ENCODE measurements around the gene PHTF2.
"Not testable (repeated sequence)": the region's sequence is repeated elsewhere in the genome, so short reads cannot be mapped to it uniquely, and the experiment has no call there.

PHTF2 gene

DNA sequence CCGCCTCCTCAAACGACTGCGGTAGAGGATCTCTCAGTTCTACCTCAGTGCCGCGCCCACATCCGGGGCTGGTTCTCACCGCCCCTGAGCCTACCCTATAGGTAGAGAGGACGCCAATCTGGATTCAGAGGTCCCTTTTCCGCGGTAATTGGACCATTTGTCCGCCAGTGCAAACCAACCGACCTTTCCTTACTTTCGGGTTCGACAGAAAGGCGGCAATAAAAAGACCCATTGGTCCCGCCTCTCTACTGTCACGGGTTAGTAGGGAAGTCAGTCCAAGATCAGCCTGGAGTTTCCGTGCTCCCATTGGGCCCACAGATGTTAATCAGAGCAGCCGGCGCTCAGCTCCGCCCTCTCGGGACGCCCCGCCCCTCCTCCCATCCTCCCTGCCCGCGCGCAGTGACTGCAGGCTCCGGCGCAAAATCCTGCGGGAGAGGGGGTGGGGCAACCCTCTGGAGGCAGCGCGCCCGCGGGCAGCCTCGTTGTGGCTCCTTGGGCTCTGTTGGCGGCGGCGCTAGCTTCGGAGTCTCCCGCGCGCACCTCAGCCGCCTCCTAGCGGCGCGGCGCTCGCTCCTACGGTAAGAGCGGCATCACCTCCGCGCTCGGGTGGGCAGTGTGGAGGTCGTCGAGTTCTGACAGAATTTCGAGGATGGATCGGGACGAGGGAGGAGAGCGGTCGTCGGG lies at the start of gene PHTF2, which contains the start of gene TMEM60:
Gene PHTF2 (plus strand): TSS at position 380 of the 684 bp plus-strand sequence.
Gene TMEM60 (minus strand): TSS at position 41 of the 684 bp plus-strand sequence. CDS start 4,061 bp downstream, outside the sequence.
- peak; percentile 100 for DNase-seq

DNA sequence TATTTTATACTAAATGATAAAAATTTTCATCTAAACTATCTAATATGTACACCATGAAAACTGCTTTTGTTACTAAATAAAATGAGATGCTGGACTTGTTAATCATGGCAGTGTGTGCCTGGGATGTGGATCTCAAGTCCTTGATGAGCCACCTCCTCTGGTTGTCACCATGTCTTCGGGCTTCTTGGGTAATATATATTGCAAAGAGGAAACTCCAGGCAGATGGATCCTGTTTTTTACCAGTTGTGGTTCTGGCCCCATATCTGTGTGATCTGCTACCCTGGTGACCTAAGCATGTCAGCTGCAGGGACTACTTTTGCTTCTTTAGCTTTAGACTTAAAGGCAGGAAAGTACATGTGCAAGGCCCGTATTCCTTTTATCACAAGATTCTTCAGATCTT lies 46.6 kb upstream of the PHTF2 start:
- DNase-seq = no peak

GRCh38 chr7:77753173-77753572 lies 45.4 kb upstream of the PHTF2 start:
- DNase-seq = no peak

- DNase-seq = no peak
Measured at GRCh38 chr7:77757589-77757988, 41.0 kb upstream of the PHTF2 start.

DNA sequence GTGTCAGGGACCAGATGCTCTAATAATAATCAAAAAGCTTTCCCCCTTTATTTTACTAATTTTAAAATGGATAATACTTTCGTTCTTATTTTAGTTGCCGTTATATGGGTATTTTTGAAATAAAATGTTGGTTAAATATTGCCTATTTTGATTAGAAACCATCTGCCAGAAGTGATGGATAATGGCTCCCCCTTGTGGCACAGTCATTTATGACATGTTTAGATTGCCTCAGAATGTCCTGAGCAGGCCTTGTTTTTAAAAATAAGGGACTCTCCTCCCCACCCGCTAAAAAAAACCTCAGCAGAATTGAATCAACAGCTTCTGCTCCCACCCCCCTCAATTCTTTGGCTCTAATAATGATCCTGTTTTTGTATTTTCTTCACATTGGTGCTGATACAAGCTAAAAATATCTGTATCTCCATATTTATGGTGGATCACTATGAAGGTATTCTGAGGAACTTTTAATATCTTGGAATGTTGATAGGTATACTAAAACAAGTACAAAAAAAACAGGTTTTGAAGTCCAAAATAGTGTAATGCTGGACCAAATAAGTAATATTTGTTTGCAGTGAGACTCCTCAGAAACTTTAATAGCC lies 39.2 kb upstream of the PHTF2 start:
- peak; percentile 66 for DNase-seq

DNA sequence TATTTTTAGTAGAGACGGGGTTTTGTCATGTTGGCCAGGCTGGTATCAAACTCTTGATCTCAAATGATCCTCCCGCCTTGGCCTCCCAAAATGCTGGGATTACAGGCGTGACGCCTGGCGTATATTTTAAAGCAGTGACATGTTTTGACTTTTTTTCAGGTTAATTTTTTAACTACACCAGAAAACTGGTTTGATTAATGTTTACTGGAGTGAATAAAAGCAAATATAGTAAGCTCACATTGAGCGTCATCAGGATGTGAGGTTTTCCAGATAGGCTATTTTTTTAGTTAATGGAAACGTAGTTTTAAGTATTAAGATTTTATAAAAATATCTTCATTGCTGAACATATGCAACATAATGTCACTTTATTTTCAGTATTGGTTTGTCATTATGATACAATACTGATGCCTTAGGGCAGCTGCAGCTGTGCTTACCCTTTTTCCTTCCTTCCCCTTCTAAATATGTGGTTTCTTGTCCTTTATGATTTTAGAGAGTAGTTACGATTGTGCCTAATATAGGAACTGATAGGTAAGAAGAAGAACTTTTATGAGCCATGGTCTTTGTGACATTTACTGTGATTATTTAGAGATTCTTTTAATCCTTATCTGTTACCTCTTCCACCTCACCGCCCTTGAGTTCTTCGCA lies 37.6 kb upstream of the PHTF2 start:
- no peak for DNase-seq

- DNase-seq = no peak
Measured at GRCh38 chr7:77765481-77765880, 33.1 kb upstream of the PHTF2 start.

DNA sequence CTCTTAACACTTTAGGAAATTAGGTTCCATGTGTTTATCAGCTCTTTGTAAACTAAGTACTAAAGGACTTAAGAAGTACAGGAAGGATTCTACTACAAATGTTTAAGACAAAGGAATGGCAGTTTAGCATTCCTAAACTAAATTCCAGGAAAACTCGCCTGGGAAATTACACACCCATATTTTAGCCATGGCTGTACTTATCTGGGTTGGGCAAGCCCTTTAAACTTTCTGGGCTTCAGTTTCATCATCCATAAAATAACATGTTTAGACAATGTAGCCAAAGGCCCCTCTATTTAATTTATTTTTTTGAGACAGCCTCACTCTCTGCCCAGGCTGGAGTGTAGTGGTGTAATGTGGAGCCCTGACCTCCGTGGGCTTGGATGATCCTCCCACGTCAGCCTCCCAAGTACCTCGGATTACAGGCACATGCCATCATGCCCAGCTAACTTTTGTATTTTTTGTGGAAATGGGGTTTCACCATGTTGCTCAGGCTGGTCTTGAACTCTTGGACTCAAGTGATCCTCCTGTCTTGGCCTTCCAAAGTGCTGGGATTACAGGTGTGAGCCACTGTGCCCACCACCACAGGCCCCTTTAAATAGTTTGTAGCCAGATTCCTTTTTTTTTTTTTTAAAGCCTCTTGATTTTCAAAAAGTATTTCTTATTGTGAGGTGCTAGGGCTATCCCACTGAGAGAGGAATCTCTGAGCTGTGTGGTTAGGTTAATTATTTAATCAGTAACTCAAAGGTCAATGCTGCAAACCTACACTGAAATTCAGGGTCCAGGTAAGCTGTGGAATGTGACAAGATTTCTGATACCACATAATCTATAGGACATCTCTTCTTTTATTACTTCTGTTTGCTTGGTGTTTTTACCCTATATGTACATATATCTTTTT lies 32.4 kb upstream of the PHTF2 start:
- peak; percentile 41 for DNase-seq

DNA sequence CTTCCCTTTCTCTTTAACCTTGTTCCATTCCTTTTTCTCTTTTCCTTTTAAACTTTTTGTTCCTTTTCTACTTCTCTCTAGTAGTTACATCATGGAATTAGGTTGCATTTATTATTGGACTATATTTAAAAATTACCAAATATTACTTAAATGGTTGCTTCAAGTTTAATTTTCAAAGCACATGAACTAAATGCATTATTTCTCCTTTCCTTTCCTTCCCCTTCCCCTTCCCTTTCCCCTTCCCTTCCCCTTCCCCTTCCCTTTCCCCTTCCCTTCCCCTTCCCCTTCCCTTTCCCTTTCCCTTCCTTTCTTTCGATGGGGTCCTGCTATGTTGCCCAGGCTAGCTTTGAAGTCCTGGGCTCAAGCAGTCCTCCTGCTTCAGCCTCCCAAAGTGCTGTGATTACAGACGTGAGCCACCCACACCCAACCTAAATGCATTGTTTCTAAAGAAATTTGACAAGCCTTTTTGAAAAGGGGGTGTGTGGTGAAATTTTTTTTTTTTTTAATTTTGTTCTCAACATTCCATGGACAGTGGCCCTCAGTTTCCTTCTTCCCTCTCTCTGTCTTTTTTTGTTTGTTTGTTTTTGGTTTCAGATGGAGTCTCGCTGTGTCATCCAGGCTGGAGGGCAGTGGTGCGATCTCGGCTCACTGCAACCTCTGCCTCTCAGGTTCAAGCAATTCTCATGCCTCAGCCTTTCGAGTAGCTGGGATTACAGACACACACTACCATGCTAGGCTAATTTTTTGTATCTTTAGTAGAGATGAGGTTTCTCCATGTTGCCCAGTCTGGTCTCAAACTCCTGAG lies 31.6 kb upstream of the PHTF2 start:
- no peak for DNase-seq

- no peak for DNase-seq
Measured at GRCh38 chr7:77770316-77770715, 28.3 kb upstream of the PHTF2 start.

GRCh38 chr7:77771901-77772300 lies 26.7 kb upstream of the PHTF2 start:
- DNase-seq = no peak

DNA sequence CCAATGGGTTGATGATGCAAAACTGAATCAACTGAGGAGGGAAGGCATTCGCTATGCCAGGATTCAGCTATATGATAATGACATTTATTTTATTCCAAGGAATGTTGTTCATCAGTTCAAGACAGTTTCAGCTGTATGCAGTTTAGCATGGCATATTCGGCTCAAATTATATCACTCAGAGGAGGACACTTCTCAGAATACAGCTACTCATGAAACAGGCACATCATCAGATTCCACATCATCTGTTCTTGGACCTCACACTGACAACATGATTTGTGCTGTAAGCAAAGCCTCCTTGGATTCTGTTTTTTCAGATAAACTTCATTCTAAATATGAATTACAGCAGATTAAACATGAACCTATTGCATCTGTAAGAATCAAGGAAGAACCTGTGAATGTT lies 20.0 kb upstream of the PHTF2 start:
- no peak for DNase-seq

DNA sequence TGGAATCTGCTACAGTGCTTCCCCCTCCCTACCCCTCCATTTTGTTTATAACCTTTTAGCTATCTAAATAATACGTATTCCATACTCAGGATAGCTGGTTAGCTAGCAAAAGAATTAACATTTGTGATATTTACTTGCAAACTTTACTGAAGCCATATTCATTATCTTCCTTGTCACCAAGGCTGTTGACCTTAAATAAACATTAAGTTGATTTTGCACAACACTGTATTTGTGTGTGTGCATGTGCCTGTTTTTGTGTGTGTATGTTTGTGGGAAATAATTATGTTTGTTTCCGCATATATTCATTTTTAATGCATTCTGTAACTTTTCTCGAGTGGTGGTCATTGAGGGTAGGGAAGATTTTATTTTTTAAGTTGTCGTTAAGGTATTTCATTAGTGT lies 16.2 kb upstream of the PHTF2 start:
- DNase-seq = no peak

GRCh38 chr7:77783111-77783510 lies 15.5 kb upstream of the PHTF2 start:
- no peak for DNase-seq

- no peak for DNase-seq
Measured at GRCh38 chr7:77783545-77783944, 15.0 kb upstream of the PHTF2 start.

DNA sequence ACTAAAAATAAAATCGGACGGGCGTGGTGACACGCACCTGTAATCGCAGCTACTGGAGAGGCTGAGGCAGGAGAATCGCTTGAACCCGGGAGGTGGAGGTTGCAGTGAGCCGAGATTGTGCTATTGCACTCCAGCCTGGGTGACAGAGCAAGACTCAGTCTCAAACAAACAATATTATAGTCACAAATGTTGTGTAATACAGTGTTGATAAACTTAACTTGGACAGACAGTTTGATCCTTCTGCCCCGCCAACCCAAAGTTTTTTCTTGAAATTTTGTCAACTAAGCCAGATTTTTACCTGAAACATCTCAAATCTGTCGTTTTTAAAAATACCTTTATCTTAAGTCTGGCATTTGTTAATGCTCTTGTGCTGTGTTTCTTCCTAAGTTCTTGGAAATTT lies 14.1 kb upstream of the PHTF2 start:
- DNase-seq = not testable (repeated sequence)

DNA sequence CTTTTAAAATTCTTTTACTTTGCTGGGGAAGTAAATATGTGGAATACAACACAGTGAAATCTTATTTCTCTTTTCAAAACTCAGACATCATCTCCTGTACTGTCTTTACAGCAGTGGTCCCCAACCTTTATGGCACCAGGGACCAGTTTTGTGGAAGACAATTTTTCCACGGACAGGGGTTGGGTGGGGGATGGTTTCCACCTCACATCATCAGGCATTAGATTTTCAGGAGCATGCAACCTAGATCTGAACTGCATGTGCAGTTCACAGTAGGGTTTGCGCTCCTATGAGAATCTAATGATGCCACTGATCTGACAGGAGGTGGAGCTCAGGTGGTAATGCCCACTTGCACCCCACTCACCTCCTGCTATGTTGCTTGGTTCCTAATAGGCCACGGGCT lies 12.6 kb upstream of the PHTF2 start:
- DNase-seq = no peak

DNA sequence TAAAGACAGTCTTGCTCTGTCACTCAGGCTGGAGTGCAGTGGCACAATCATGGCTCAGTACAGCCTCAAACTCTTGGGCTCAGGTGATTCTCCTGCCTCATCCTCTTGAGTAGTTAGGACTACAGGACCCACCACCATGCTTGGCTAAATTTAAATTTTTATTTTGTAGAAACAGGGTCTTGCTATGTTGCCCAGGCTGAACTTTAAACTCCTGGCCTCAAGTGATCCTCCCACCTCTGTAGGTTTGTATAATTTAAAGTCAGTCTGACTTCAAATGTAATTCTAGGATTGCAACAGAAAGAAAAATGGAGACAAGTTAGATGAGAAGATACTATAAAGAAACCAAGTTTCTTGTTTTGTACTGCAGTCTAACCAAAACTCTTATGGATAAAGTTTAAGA lies 11.8 kb upstream of the PHTF2 start:
- no peak for DNase-seq

- no peak for DNase-seq
Measured at GRCh38 chr7:77788327-77788902, 10.2 kb upstream of the PHTF2 start.

DNA sequence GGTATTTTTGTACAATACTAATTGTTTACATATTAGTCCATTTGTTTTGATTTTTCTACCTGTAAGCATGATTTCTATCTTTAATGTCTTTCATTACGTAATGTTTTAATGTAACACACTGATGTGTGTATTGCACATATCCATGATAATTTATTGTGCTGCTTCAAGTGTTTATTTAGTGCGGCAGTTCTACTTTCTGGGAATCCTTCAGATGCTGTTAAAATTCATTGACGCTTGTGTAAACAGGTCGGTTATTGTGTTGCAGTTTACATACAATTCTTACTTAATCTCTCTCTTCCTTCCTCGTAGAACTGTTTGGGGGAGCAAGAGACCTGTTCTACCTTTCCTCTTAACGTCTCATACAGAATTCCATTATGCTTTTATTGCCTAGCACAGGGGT lies 7.2 kb upstream of the PHTF2 start:
- no peak for DNase-seq

DNA sequence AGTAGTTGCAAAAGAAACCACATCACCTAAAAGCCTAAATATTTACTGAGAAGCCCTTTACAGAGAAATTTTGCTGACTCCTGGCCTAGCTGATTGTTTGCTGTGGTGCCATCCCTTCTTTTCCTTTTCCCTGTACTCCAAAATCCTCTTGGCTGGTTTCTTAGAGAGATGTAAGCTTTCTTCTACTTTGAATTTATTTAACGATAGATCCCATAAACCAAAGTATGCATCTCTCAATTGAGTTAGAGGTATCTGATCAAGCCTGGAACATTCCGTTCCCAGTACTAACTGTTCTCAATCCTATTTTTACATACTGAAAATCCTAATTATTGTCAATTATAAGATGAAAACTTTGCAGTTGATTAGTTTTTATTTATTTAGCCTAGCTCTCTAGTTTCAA lies 6.6 kb upstream of the PHTF2 start:
- DNase-seq = no peak

GRCh38 chr7:77794000-77794399 lies 4.6 kb upstream of the PHTF2 start:
- no peak for DNase-seq
